Endothelial cell of umbilical vein (primary cell): Measurements from ENCODE around the gene ZNF22. TPM values are rescaled to one million over a fixed set of nuclear protein-coding genes. Genes with fewer than 3 reads are reported as not detected.

Experiments used
- BruUV-seq: library from RNA; stranded (reverse); fragments of 400-500 nt; replicated peaks from 2 replicates; lab custom pipeline; 2021; lab: Mats Ljungman, UMichigan
- CTCF ChIA-PET: fragments of 300-600, 350-600 bp; sonication (Branson Sonifier 250); formaldehyde crosslinking; loops from one replicate; lab custom pipeline; 2021; ENCODE audit warnings: antibody characterized with exemption, inconsistent platforms; lab: Charles Lee
- POLR2A ChIA-PET: fragments of 300-600, 350-600 bp; sonication (Branson Sonifier 250); formaldehyde crosslinking; loops from one replicate; lab custom pipeline; 2021; ENCODE audit warnings: antibody characterized with exemption, inconsistent platforms; lab: Charles Lee
- DNase-seq: peaks from one replicate; pipeline ENCODE4 v3.0.0-alpha.2; 2011; ENCODE audit warnings: low read depth, low spot score
- FAIRE-seq: peaks from 2 replicates; lab custom pipeline; 2011; peaks lifted over from hg19 to GRCh38; lab: Jason Lieb, UNC
- H2AFZ ChIP-seq: 2 replicates; pipeline ENCODE4 v1.6.0; 2012; ENCODE audit warnings: low read depth, low read length, control low read depth, inconsistent platforms
- H3K27ac ChIP-seq: 2 replicates; pipeline ENCODE4 v1.5.1; 2011; ENCODE audit warnings: low read depth, mild to moderate bottlenecking, control low read depth, low read length, moderate library complexity; ENCODE audit not compliant: insufficient read depth
- H3K27me3 ChIP-seq, 2 experiments: 2 replicates each; pipeline versions ENCODE4 v1.6.0 to v1.6.1; 2011; ENCODE audit warnings: low read length in 2 of 2, mixed read lengths in 1 of 2; ENCODE audit not compliant: control insufficient read depth in 2 of 2, insufficient read depth in 2 of 2
- H3K36me3 ChIP-seq, 2 experiments: 2 replicates in 1 of 2; 3 replicates in 1 of 2; pipeline ENCODE4 v1.5.1; 2011; ENCODE audit warnings: low read length in 2 of 2, mild to moderate bottlenecking in 1 of 2, moderate library complexity in 1 of 2; ENCODE audit not compliant: control insufficient read depth in 2 of 2, insufficient read depth in 2 of 2; ENCODE audit errors: extremely low read depth in 1 of 2
- H3K4me1 ChIP-seq: 3 replicates; pipeline ENCODE4 v1.5.1; 2011; ENCODE audit warnings: mild to moderate bottlenecking, low read length; ENCODE audit not compliant: control insufficient read depth, insufficient read depth; ENCODE audit errors: extremely low read depth
- H3K4me2 ChIP-seq: 2 replicates; pipeline ENCODE4 v1.6.1; 2011; ENCODE audit warnings: low read length, control low read depth, mixed read lengths; ENCODE audit not compliant: insufficient read depth
- H3K4me3 ChIP-seq, 3 experiments: fragments of 200-600 bp in 1 of 3; sonication (generic), shearing (Covaris generic) in 1 of 3; replicated peaks in 1 of 3; 2 replicates each; pipeline ENCODE4 v1.5.1; 2011 to 2016; ENCODE audit warnings: control low read depth in 3 of 3, low read length in 3 of 3, mild to moderate bottlenecking in 2 of 3, inconsistent platforms in 1 of 3, low read depth in 1 of 3, moderate library complexity in 1 of 3; ENCODE audit not compliant: insufficient read depth in 1 of 3
- H3K79me2 ChIP-seq: 2 replicates; pipeline ENCODE4 v1.6.0; 2012; ENCODE audit warnings: low read length, inconsistent platforms; ENCODE audit not compliant: control insufficient read depth, insufficient read depth
- H3K9ac ChIP-seq: replicated peaks from 2 replicates; pipeline ENCODE3; 2011; ENCODE audit warnings: low read length, control low read depth; ENCODE audit not compliant: insufficient read depth; ENCODE audit errors: extremely low read depth
- H3K9me1 ChIP-seq: replicated peaks from 3 replicates; pipeline ENCODE4 v1.6.0; 2011; ENCODE audit warnings: mild to moderate bottlenecking, low read length; ENCODE audit not compliant: control insufficient read depth, insufficient read depth; ENCODE audit errors: extremely low read depth
- H3K9me3 ChIP-seq: replicated peaks from 2 replicates; pipeline ENCODE4 v1.5.1; 2012; ENCODE audit warnings: low read length, inconsistent platforms; ENCODE audit not compliant: control insufficient read depth, insufficient read depth
- H4K20me1 ChIP-seq: replicated peaks from 2 replicates; pipeline ENCODE3; 2011; ENCODE audit warnings: mild to moderate bottlenecking, low read length; ENCODE audit not compliant: control insufficient read depth, insufficient read depth; ENCODE audit errors: extremely low read depth
- CTCF ChIP-seq, 2 donors: IDR thresholded peaks; 1 replicate in 1 of 2; 2 replicates in 1 of 2; pipeline ENCODE4 v1.5.1; 2011; ENCODE audit warnings: low read length in 2 of 2, mild to moderate bottlenecking in 2 of 2, moderate library complexity in 2 of 2, control low read depth in 1 of 2, inconsistent platforms in 1 of 2, low read depth in 1 of 2; ENCODE audit not compliant: insufficient read depth in 1 of 2; ENCODE audit errors: extremely low read depth in 1 of 2
- EZH2 ChIP-seq: IDR thresholded peaks from 2 replicates; pipeline ENCODE4 v1.6.1; 2012; ENCODE audit warnings: borderline replicate concordance, low read depth, mild to moderate bottlenecking, moderate library complexity, low read length, inconsistent platforms; ENCODE audit not compliant: severe bottlenecking
- GATA2 ChIP-seq: IDR thresholded peaks from 2 replicates; pipeline ENCODE4 v1.7.0; 2011; ENCODE audit warnings: low read depth, mild to moderate bottlenecking, moderate library complexity, mixed read lengths, low read length; ENCODE audit not compliant: insufficient read length, insufficient read depth
- JUN ChIP-seq: IDR thresholded peaks from 2 replicates; pipeline ENCODE4 v1.6.1; 2011; ENCODE audit warnings: borderline replicate concordance, low read depth; ENCODE audit not compliant: insufficient read length, insufficient read depth
- MYC ChIP-seq: IDR thresholded peaks from one replicate; pipeline ENCODE4 v1.6.1; 2011; ENCODE audit warnings: mild to moderate bottlenecking, low read depth, low read length
- POLR2A ChIP-seq: IDR thresholded peaks from 2 replicates; pipeline ENCODE4 v1.6.1; 2012; ENCODE audit warnings: low read depth, mild to moderate bottlenecking, control low read depth, low read length
- dilution Hi-C: fragments of 300-500 bp; cut with MboI; formaldehyde crosslinking; loops from one replicate; pipeline ENCODE4 v1.15.0; 2019; ENCODE audit warnings: low sequenced_read_pairs; ENCODE audit not compliant: extremely low pct_ligation_motif_present
- intact Hi-C: fragments of 100-400 bp; cut with micrococcal nuclease; formaldehyde crosslinking; loops from one replicate; pipeline ENCODE4 v1.10.0; 2022
- polyA plus RNA-seq, 4 experiments: library from polyadenylated mRNA; depleted of rRNA in 3 of 4; stranded (reverse) in 3 of 4; unstranded in 1 of 4; fragments of >200 nt; gene quantifications; 2 replicates each; pipeline versions ENCODE4 v1.2.1 to v1.2.3, GENCODE V29; 2011 to 2012; ENCODE audit warnings: missing spikeins in 1 of 4
- total RNA-seq: library from RNA; stranded (reverse); gene quantifications from 2 replicates; pipeline ENCODE4 v1.2.3, GENCODE V29; 2021

Gene ZNF22
- total and polyA plus RNA-seq, 2 donors (not counting 3 experiments of a cell fraction or from before 2014, with no cell fraction given) = 21.0 to 48.7 TPM

GRCh38 chr10:44986670-44987069, 14.1 kb upstream of the ZNF22 start:
- H3K27ac ChIP-seq = no peak overlapping the region
- TF ChIP-seq POLR2A = no peak
- TF ChIP-seq MYC = no peak
- TF ChIP-seq EZH2 = no peak
- TF ChIP-seq CTCF (IDR thresholded peaks at IDR 0.05; ENCODE audit: extremely low read depth in 1 of 2, insufficient read depth in 1 of 2, low read depth in 1 of 2, low read length in 2 of 2) = no peak
- TF ChIP-seq GATA2 = no peak
- BruUV-seq = no TSS peak
- H3K4me3 ChIP-seq = no peak overlapping the region
- no peak overlapping the region for H2AFZ ChIP-seq
- CTCF ChIA-PET = no interaction called here
- no peaks in the 10 kb centered on the region for H3K9me3 ChIP-seq
- dilution Hi-C loops (no loop called here), intact Hi-C loops (no loop called here)
- no peaks in the 10 kb centered on the region for H3K9me1 ChIP-seq
- no peaks in the 10 kb centered on the region for H3K79me2 ChIP-seq
- no peak overlapping the region for H3K9ac ChIP-seq
- DNase-seq (no peak), FAIRE-seq (peak; percentile 18)
- peaks cover 24% of the 10 kb centered on the region for H3K4me1 ChIP-seq
- no peak overlapping the region for H3K4me2 ChIP-seq
- POLR2A ChIA-PET = interaction anchor here (0.7 kb wide), 1 partner anchor 7 kb away, joined by 6 read pairs; no protein-coding TSS in a partner anchor
- H3K36me3 ChIP-seq = no peaks in the 10 kb centered on the region
- no peaks in the 10 kb centered on the region for H4K20me1 ChIP-seq
- H3K27me3 ChIP-seq = no peaks in the 10 kb centered on the region

DNA sequence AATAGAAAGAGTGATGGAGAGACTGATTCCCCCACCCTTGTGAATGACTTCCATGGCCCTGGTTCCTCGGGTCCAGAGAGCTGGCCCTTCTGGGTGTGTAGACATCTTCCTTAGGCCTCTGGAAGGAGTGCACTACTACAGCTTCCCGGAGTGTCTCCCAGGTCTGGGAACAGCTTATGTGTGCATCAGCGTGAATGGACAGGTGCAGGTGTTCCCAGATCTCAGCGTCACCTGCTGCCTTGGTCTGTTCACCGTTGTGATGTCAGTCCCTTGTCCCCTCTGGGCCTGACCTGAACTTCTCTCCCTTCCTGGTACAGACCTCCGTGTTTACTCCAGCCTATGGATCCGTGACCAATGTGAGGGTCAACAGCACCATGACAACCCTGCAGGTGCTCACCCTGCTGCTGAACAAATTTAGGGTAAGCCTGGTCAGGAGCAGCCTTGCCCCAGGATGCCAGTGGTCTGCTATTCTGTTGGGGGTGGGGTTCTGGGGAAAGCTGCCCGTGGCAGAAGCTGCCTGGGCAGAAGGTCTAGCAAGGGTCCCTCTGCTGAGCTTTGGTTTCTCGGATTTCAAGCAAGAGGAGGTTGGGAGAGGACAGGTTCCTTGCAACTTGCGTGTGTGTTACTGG, 11.7 kb upstream of the ZNF22 start:
- no peak for TF ChIP-seq GATA2
- TF ChIP-seq JUN = no peak
- Histone ChIP-seq H3K4me2 (no peak overlapping the region), H4K20me1 (no peaks in the 10 kb centered on the region), H3K36me3 (no peaks in the 10 kb centered on the region), H2AFZ (no peak overlapping the region), H3K9ac (no peak overlapping the region), H3K79me2 (no peaks in the 10 kb centered on the region), H3K9me1 (no peaks in the 10 kb centered on the region), H3K9me3 (no peaks in the 10 kb centered on the region), H3K27ac (no peak overlapping the region), H3K4me1 (peaks cover 12% of the 10 kb centered on the region), H3K27me3 (no peaks in the 10 kb centered on the region), H3K4me3 (no peak overlapping the region)
- dilution Hi-C loops = no loop called here
- ChIA-PET POLR2A (interaction anchor here (2.6 kb wide), 1 partner anchor 11 kb away, joined by 11 read pairs; the partner anchor contains the start of gene DEPP1), CTCF (interaction anchor here (4.3 kb wide), 1 partner anchor 56 kb away, joined by 30 read pairs; no protein-coding TSS in a partner anchor)
- no TSS peak for BruUV-seq
- DNase-seq = no peak
- intact Hi-C loops = no loop called here
- no peak for FAIRE-seq
